Stimulated activated CD8-positive, alpha-beta memory T cell treated with anti-CD3 and anti-CD28 coated beads, Interleukin-4, amount 100 ng/mL, for 48 hours (primary cell): ENCODE data around the gene RBM23.
"Not testable (repeated sequence)": the region's sequence is repeated elsewhere in the genome, so short reads cannot be mapped to it uniquely, and the experiment has no call there.

Experiments used
- DNase-seq: peaks from one replicate; pipeline ENCODE4 v3.0.0-alpha.2; 2020

Gene RBM23

GRCh38 chr14:22918804-22919600 is at the start of gene RBM23:
RBM23 (minus strand) TSS chr14:22919149.
- DNase-seq, result peak; percentile 100

- DNase-seq, result no peak
These were observed 47.9 kb upstream of the RBM23 start for GRCh38 chr14:22966783-22967269.

- DNase-seq, result not testable (repeated sequence)
These were observed 47.2 kb upstream of the RBM23 start for GRCh38 chr14:22965916-22966782.

GRCh38 chr14:22962061-22962676 is 43.2 kb upstream of the RBM23 start:
- DNase-seq, result no peak

- no peak for DNase-seq
These were observed 37.0 kb upstream of the RBM23 start for GRCh38 chr14:22955702-22956569.

GRCh38 chr14:22952418-22952817 is 33.5 kb upstream of the RBM23 start:
- DNase-seq, result no peak

- not testable (repeated sequence) for DNase-seq
These were observed 32.8 kb upstream of the RBM23 start for GRCh38 chr14:22951795-22952194.

- no peak for DNase-seq
These were observed 26.7 kb upstream of the RBM23 start for GRCh38 chr14:22945642-22946041.

- no peak for DNase-seq
These were observed 20.7 kb upstream of the RBM23 start for GRCh38 chr14:22939684-22940083.

- DNase-seq, result no peak
These were observed 16.2 kb upstream of the RBM23 start for GRCh38 chr14:22935156-22935555.

GRCh38 chr14:22932146-22932545 is 13.2 kb upstream of the RBM23 start:
- no peak for DNase-seq

- no peak for DNase-seq
These were observed 11.0 kb upstream of the RBM23 start for GRCh38 chr14:22929961-22930364.

- peak; percentile 98 for DNase-seq
These were observed 10.4 kb upstream of the RBM23 start, which contains the start of gene PRMT5 for GRCh38 chr14:22929104-22929960. PRMT5 (minus strand) TSS chr14:22929376; CDS start chr14:22929361, 15 bp downstream.

- DNase-seq, result no peak
These were observed 9.5 kb upstream of the RBM23 start for GRCh38 chr14:22928237-22929103.

GRCh38 chr14:22926316-22926715 is 7.4 kb upstream of the RBM23 start:
- no peak for DNase-seq

- DNase-seq, result no peak
These were observed 6.6 kb upstream of the RBM23 start for GRCh38 chr14:22925513-22925912.

GRCh38 chr14:22923746-22924145 is 4.8 kb upstream of the RBM23 start:
- no peak for DNase-seq

- DNase-seq, result no peak
These were observed 3.3 kb upstream of the RBM23 start for GRCh38 chr14:22922294-22922693.

GRCh38 chr14:22920697-22921096 is 1.7 kb upstream of the RBM23 start:
- DNase-seq, result no peak

- no peak for DNase-seq
These were observed 612 bp upstream of the RBM23 start for GRCh38 chr14:22919601-22919921.
